Stimulated activated CD4-positive, alpha-beta T cell treated with anti-CD3 and anti-CD28 coated beads, Interleukin-12 subunit alpha, Interleukin-12 subunit beta, amount 100 ng/mL, for 4 hours (primary cell): ENCODE results near the gene CHTF8.
"Not testable (repeated sequence)": the region's sequence is repeated elsewhere in the genome, so short reads cannot be mapped to it uniquely, and the experiment has no call there.

Experiments
- DNase-seq: peaks from one replicate; pipeline ENCODE4 v3.0.0-alpha.2; 2020

CHTF8 gene, protein sequence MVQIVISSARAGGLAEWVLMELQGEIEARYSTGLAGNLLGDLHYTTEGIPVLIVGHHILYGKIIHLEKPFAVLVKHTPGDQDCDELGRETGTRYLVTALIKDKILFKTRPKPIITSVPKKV

GRCh38 chr16:69132424-69133252, at the start of gene CHTF8, which contains the start of gene UTP4:
TSS of gene CHTF8 (minus strand) at chr16:69132588. CDS start at chr16:69121458, 11,130 bp downstream.
TSS of gene UTP4 (plus strand) at chr16:69132649. CDS start at chr16:69133460, 811 bp downstream.
- DNase-seq: peak; percentile 88

GRCh38 chr16:69180011-69180338, 47.6 kb upstream of the CHTF8 start:
- no peak for DNase-seq

GRCh38 chr16:69179328-69180010, 47.1 kb upstream of the CHTF8 start:
- DNase-seq: no peak

DNA sequence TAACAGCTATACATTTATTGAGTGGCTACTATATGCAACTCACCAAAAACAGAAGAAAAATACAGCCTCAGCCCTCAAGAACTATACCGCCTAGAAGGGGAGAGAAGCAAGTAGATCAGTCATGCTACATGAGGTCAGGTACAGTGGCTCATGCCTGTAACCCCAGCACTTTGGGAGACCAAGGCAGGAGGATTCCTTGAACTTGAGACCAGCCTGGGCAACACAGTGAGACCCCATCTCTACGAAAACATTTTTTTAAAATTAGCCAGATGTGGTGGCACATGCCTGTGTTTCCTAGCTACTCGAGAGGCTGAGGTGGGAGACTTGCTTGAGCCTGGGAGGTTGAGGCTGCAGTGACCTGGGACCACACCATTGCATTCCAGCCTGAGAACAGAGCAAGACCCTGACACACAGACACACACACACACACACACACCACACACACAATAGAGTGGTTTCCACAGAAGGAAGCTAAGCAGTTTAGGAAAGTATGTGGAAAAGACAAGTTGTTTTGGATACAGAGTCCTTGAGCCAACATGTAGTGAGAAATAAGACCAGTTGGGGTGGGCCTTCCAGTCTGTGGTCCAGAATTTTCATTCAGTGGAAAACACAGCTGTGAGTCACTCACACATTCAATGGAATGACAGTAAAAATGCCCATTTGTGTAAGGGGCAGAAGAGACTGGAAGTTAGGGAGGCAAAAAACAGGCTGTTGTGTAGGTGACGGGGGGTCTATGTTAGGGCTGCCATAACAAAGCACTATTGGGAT, 43.8 kb upstream of the CHTF8 start:
- DNase-seq: no peak

DNA sequence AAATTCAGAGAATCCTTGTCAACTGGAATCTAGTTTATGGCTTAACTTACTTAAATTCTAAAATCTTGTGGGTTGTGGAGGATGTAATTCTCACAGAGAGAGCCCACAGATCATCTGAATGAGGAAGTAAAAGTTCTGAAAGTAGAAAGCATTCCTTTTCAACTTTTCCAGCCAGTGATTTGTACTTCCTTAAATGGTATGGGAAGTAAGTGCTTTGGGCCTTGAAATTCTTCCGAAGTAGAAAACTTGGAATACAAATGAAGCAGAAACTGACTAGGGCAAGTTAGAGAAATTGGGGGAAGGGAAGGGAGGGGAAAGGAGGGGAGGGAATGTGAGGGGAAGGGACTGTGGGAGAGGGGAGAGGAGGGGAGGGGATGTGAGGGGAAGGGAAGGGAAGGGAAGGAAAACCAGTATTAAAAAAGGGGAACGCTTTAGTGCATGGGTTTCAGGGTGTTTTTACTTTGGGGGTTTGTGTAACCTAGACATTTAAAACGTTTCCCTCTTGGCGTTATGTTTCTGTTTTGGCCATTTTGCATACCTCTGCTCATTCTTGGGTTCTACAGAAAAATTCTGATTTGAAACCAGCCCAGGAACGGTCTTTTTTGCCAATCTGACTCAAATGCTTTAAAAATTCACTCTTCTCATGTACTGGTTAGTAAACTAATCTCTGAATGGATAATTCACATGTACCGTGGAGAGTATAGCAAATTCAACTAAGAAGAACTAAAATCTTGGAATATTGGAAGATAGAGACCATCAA, 39.1 kb upstream of the CHTF8 start:
- no peak for DNase-seq

DNA sequence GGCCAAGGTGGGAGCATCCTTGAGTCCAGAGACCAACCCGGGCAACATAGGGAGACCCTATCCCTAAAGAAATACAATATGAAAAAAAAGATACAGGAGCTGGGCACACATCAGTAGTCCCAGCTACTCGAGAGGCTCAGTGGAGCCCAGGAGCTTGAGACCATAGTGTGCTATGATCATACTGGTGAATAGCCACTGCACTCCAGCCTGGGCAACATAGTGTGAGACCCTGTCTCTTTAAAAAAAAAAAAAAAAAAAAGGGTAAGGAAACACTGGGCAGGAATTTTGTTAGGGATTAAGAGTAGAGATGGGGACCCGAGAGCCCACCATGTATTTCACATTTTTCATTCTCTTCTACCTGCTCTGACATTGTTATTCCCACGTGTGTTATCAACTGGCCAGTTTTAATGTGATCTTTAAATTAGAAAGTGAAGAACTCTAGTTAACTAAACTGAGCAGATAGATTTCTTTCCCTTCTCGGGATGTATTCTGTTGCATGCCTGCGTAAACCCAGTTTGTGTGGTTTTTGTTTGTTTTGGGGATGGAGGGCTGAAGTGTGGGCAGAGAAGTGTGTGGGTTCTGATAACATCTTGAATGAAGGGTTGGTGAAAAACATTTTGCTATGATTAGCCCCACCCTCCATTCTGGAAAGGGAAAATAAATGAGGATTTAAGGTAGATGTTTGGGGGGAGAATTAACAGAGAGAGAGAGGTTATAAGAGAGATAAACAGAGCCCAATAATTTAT, 37.4 kb upstream of the CHTF8 start:
- no peak for DNase-seq

DNA sequence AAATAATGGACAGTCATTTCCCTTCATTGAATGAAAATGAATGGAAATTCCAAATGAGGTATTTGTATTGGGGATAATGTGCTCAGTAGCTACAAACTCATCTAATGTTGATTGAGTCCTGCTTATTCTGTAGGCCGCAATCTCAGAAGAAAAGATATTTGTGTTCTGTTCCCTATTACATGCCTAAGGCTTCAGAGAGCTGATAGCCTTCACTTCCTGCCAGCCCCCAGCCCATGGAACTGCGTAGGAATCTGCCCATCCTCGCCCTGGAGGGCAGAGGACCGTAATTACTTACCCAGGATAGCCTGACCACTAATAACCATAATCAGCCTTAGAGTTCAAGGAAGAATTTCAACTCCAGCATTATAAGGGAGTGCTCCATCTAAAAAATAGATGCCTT, 36.7 kb upstream of the CHTF8 start:
- DNase-seq: no peak

- DNase-seq: no peak
Observed at GRCh38 chr16:69166946-69167930, 34.9 kb upstream of the CHTF8 start.

- DNase-seq: peak; percentile 67
Observed at GRCh38 chr16:69166221-69166833, 33.9 kb upstream of the CHTF8 start.

DNA sequence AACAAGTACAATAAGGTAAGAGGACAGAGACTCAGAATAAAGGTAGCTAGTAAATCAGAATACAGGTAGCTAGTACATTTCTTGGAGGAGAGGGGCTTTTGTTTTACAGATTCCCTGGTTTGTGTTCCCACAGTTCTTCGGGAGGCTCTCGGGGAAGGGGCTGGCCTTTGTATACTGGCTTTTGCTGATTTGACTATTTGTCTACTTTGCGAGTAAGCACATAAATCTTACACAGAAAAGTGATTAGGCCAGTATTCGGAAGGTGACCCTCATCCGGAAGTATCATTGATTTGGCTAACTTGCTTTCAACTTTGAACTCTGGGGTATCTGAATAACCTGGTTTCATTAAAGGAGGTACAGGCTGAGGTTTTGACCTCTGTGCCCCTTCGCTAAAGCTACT, 33.2 kb upstream of the CHTF8 start:
- DNase-seq: no peak

DNA sequence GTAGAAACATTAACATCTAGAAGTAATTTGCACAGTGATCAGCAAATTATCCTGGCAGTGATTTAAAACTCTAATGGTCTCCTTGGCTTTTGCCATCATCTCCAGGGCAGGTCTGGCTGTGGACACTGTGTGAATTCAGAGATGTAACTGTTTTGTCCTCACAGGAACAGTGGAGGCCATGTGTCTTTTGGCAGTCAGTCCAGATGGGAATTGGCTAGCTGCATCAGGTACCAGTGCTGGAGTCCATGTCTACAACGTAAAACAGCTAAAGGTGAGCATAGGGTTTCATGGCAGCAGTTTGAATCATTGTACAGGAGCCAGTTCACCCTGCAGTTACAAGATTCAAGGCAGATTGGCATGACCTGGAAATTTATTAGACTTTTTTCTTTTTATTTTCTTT, 27.8 kb upstream of the CHTF8 start:
- no peak for DNase-seq

- DNase-seq: no peak
Observed at GRCh38 chr16:69157196-69157595, 24.8 kb upstream of the CHTF8 start.

GRCh38 chr16:69150146-69150865, 17.9 kb upstream of the CHTF8 start:
- DNase-seq: peak; percentile 12

- not testable (repeated sequence) for DNase-seq
Observed at GRCh38 chr16:69149621-69150020, 17.2 kb upstream of the CHTF8 start.

- DNase-seq: no peak
Observed at GRCh38 chr16:69145658-69146057, 13.3 kb upstream of the CHTF8 start.

DNA sequence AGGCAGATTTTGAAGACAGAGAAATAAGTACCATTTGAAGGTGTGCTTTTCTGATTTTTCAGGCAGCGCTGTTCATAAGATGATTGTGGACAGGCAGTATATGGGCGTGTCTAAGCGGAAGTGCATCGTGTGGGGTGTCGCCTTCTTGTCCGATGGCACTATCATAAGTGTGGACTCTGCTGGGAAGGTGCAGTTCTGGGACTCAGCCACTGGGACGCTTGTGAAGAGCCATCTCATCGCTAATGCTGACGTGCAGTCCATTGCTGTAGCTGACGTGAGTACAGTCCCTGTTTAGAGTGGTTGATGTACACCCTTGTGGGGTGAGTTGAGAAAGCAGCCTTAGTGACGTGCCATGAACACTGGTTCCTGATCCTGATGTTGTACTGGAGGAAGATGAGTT, 10.7 kb upstream of the CHTF8 start:
- DNase-seq: no peak

DNA sequence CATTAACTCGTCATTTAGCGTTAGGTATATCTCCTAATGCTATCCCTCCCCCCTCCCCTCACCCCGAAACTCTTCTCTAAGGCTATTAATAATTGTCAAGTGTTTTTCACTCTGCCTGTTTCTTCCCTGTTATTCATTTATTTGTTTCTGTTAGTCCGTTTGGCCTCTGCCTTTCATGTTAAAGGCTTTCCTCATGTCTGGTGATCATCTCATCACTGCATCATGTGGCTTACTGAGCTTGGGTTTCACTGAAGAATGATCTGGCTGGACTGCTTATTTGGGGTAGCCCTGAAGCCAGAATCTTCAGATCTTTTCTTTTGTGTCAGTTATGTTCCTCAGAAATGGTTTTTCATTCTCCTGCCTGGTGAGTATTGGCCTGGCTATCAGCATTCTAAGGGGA, 9.5 kb upstream of the CHTF8 start:
- no peak for DNase-seq

GRCh38 chr16:69141014-69141413, 8.6 kb upstream of the CHTF8 start:
- DNase-seq: no peak

DNA sequence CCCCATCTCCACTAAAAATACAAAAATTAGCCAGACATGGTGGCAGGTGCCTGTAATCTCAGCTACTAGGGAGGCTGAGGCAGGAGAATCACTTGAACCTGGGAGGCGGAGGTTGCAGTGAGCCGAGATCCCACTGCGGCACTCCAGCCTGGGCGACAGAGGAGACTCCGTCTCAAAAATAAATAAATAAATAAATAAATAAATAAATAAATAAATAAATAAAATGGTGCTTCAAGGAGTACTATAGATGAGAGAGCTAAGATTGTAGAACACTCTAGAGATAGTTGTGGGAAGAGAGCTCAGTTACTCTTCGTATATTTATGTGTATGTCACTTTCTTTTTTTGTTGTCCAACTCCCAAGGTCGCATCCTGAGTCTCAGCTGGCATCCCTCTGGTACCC, 7.1 kb upstream of the CHTF8 start:
- not testable (repeated sequence) for DNase-seq
